Subcutaneous abdominal adipose tissue (tissue), 5 donors: ENCODE measurements around the gene DAGLB.
"Not testable (repeated sequence)": the region's sequence is repeated elsewhere in the genome, so short reads cannot be mapped to it uniquely, and the experiment has no call there.

ENCODE experiments used
- H3K27ac ChIP-seq: one replicate; pipeline ENCODE4 v1.7.0; 2013; ENCODE audit warnings: low read depth, mild to moderate bottlenecking, inconsistent platforms, low read length, moderate library complexity
- H3K27me3 ChIP-seq, 5 donors: one replicate each; pipeline ENCODE4 v1.7.0; 2013; ENCODE audit warnings: low read length in 5 of 5, inconsistent platforms in 1 of 5; ENCODE audit not compliant: control insufficient read depth in 5 of 5, insufficient read depth in 4 of 5
- H3K36me3 ChIP-seq, 5 donors: one replicate each; pipeline ENCODE4 v1.7.0; 2013; ENCODE audit warnings: low read length in 5 of 5; ENCODE audit not compliant: control insufficient read depth in 5 of 5, insufficient read depth in 5 of 5
- H3K4me1 ChIP-seq, 5 donors: one replicate each; pipeline ENCODE4 v1.7.0; 2013; ENCODE audit warnings: low read length in 5 of 5, mild to moderate bottlenecking in 3 of 5, moderate library complexity in 1 of 5; ENCODE audit not compliant: control insufficient read depth in 5 of 5, insufficient read depth in 5 of 5
- H3K4me3 ChIP-seq, 5 donors: one replicate each; pipeline ENCODE4 v1.7.0; 2013; ENCODE audit warnings: low read length in 5 of 5, low read depth in 1 of 5
- H3K9ac ChIP-seq, 5 donors: one replicate each; pipeline ENCODE4 v1.7.0; 2013; ENCODE audit warnings: low read length in 5 of 5, mild to moderate bottlenecking in 4 of 5, moderate library complexity in 3 of 5
- H3K9me3 ChIP-seq, 5 donors: one replicate each; pipeline ENCODE4 v1.7.0; 2013; ENCODE audit warnings: low read length in 5 of 5; ENCODE audit not compliant: control insufficient read depth in 5 of 5
- donor health status: healthy.
- donor health status: healthy.
- donor health status: healthy.
- donor health status: healthy.
- donor health status: healthy.

The DAGLB gene

DNA sequence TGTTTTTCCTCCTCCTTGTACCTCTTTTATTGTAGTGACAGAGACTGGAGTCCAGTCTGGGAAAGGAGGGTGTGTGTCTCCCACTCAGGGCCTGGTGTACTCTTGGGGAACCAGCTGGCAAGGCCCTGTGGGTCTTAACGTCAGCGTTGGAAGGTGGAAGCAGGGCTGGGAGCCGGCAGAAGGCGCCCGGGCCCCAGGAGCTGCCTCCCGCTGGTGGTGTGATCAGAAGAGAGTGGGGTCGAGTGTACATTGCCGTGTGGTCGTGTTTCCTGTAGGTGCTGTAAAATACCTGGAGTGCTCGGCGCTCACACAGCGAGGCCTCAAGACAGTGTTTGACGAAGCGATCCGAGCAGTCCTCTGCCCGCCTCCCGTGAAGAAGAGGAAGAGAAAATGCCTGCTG lies 45.7 kb downstream of the DAGLB start:
- Histone ChIP-seq H3K27me3 (no peaks in the 10 kb centered on the region), H3K27ac (no peak overlapping the region), H3K4me3 (no peak overlapping the region), H3K9ac (no peak overlapping the region), H3K9me3 (no peaks in the 10 kb centered on the region), H3K4me1 (peaks cover 4 to 26% (median 18%) of the 10 kb centered on the region in 5 donors), H3K36me3 (peaks cover 14 to 63% (median 56%) of the 10 kb centered on the region in 5 donors)

DNA sequence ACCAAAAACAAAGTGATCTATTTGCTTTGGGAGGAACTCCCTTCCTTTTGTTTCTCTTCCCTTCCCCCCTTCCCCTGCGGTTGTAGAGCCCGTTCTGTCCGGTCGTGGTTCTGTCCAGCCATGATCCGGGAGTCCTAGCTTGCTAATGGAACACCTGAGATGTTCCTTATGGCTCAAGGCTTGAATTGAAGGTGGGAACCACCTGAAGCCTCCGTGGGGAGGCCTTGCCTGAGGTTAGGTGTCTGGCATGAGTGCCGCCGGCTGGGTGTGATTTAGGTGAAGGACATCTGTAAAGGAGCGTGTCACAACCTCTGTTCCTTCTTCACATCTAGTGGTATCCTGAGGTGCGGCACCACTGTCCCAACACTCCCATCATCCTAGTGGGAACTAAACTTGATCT lies 46.2 kb downstream of the DAGLB start:
- Histone ChIP-seq H3K4me3 (no peak overlapping the region), H3K9me3 (no peaks in the 10 kb centered on the region), H3K27me3 (no peaks in the 10 kb centered on the region), H3K36me3 (peaks cover 14 to 58% (median 51%) of the 10 kb centered on the region in 5 donors), H3K4me1 (peaks cover 4 to 27% (median 18%) of the 10 kb centered on the region in 5 donors), H3K27ac (no peak overlapping the region), H3K9ac (no peak overlapping the region)

DNA sequence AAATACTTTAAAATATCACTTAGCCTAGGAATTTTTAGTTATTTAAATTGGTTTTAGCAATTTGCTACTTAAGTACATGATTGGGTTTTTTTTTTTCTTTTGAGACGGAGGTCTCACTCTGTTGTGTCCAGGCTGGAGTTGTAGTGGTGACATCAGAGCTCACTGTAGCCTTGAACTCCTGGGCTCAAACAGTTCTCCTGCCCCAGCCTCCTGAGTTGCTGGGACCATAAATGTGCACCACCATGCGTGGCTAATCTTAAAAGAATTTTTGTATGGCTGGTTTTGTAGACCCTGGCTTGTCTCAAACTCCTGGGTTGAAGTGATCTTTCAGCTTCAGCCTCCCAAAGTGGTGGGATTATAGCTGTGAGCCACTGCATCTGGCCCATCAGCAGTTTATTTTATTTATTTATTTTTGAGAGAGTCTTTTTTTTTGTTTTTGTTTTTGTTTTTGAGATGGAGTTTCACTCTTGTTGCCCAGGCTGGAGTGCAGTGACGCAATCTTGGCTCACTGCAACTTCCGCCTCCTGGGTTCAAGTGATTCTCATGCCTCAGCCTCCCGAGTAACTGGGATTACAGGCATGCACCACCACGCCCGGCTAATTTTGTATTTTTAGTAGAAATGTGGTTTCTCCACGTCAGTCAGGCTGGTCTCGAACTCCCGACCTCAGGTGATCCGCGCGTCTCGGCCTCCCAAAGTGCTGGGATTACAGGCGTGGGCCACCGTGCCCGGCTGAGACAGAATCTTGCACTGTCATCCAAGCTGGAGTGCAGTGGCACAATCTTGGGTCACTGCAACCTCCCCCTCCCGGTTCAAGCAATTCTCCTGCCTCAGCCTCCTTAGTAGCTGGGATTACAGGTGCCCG lies 47.3 kb downstream of the DAGLB start:
- H3K27ac ChIP-seq, H3K9ac ChIP-seq, H3K27me3 ChIP-seq, H3K9me3 ChIP-seq, H3K4me3 ChIP-seq: not testable (repeated sequence)
- Histone ChIP-seq H3K4me1 (peaks cover 8 to 38% (median 27%) of the 10 kb centered on the region in 5 donors), H3K36me3 (peaks cover 8 to 47% (median 42%) of the 10 kb centered on the region in 5 donors)

DNA sequence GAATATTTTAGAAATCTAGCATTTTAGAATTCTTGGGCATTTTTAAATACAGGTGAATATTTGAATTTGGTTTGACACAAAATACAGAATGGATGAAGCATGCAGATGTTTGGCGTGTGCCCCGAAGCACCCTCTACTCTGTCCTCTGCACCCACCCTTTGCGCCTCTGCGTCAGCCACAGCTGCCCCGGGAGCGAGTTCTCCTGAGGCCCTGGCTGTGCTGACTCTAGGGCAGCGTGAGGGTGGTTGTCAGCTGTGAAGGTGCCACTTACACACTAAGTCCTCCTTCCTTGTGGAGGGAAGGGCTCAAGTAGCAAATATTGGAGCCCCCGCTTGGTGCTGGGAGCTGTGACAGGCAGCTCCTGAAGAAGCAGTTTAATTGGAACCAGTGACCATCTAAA lies 48.4 kb downstream of the DAGLB start:
- H3K9me3 ChIP-seq: no peaks in the 10 kb centered on the region
- peak overlapping the region; percentile 37 for H3K27ac ChIP-seq
- no peak overlapping the region for H3K4me3 ChIP-seq
- no peak overlapping the region for H3K9ac ChIP-seq
- peaks cover 8 to 45% (median 33%) of the 10 kb centered on the region in 5 donors for H3K4me1 ChIP-seq
- no peaks in the 10 kb centered on the region for H3K27me3 ChIP-seq
- H3K36me3 ChIP-seq: peaks cover 8 to 39% (median 35%) of the 10 kb centered on the region in 5 donors

DNA sequence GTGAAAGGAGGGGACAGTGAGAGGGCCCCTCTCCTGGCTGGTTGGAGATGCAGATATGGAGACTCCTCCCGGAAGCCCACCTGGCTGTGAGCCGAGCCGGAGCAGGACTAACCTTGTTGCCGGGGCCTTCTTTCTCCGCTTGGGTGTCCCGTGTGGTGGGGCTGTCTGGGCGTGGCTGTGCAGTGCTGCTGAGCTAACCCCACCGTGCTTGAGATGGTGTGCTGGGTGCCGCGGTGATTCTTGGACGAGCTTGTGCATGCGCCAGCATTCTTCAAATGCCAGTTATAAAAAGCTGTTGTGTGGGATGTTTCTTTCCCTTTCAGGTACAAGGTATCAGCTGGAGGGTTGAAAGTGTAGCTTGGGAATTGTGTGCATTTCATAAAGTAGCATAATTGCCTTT lies 48.8 kb downstream of the DAGLB start:
- Histone ChIP-seq H3K9ac (no peak overlapping the region), H3K36me3 (peaks cover 8 to 39% (median 34%) of the 10 kb centered on the region in 5 donors), H3K27me3 (no peaks in the 10 kb centered on the region), H3K4me3 (no peak overlapping the region), H3K27ac (peak overlapping the region; percentile 37), H3K4me1 (peaks cover 9 to 49% (median 35%) of the 10 kb centered on the region in 5 donors), H3K9me3 (no peaks in the 10 kb centered on the region)

DNA sequence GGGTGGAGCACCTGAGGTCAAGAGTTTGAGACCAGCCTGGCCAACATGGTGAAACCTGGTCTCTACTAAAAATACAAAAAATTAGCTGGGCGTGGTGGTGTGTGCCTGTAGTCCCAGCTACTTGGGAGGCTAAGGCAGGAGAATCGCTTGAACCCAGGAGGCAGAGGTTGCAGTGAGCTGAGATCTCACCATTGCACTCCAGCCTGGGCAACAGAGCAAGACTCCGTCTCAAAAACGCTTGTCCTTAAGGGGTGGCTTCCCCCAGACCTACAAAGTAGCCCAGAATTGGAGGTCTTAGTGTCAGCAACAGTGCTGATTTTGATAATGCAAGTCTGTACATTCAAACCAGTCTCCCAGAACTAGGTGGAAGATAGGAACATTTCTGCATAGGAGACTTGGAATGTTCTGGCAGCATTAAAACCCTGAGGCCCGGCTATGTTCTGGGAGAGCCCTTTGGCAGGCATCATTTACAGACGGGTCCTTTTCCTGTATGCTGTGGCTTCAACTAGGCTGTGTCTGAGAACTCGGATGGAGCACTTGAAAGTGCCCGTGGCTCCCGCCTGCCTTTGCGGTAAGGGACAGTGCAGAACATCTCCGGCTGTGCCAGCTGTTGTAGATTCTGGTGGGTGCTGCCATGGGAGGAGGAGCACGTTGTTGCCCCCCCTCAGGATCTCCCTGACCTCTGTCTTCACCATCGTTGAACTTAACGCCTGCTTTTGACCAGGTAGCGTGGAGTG lies 49.8 kb downstream of the DAGLB start:
- Histone ChIP-seq H3K27ac (peak overlapping the region; percentile 11), H3K36me3 (peaks cover 4 to 31% (median 25%) of the 10 kb centered on the region in 5 donors), H3K4me1 (peaks cover 13 to 60% (median 45%) of the 10 kb centered on the region in 5 donors)
- H3K9me3 ChIP-seq, H3K4me3 ChIP-seq, H3K27me3 ChIP-seq, H3K9ac ChIP-seq: not testable (repeated sequence)

DNA sequence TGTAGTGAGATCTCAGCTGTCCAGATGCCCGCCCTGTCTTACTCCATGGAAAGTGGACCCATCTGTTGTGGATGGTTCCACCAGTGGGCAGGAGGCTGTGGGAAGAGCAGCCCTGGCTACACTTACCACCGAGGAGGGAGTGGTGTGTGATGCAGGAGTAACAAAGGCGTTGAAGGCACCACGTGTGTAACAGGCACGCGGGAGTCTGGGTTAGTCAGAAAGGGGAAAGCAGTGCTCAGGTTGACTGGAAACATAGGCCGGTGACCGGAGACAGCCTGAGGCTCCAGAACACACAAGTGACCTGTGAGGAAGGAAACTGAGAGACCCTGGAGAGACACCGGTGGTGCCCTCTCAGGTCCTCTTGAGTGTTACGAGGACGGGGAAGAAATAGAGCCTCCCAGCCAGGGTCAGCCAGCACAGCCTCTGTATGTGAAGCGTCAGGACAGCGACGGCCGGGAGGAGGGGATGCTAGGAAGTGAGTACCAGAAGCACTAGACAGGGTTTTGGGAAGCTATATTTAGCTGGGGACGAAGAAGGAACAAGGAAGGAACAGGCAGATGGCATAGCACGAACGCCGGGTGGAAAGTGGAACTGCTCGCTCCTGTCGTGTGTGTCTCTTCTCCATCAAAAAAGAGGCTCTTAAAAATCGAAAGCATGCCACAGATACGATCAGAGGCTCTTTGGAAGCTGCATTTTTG lies 51.7 kb downstream of the DAGLB start:
- peak overlapping the region in 2 of 5 donors; percentile 32 to 39 for H3K4me3 ChIP-seq
- H3K27ac ChIP-seq: peak overlapping the region; percentile 67
- peaks cover 6 to 34% (median 24%) of the 10 kb centered on the region in 5 donors for H3K36me3 ChIP-seq
- no peaks in the 10 kb centered on the region for H3K9me3 ChIP-seq
- H3K4me1 ChIP-seq: peaks cover 16 to 68% (median 50%) of the 10 kb centered on the region in 5 donors
- peak overlapping the region in 4 of 5 donors; percentile 0 to 60 (median 25) for H3K9ac ChIP-seq
- H3K27me3 ChIP-seq: no peaks in the 10 kb centered on the region

DNA sequence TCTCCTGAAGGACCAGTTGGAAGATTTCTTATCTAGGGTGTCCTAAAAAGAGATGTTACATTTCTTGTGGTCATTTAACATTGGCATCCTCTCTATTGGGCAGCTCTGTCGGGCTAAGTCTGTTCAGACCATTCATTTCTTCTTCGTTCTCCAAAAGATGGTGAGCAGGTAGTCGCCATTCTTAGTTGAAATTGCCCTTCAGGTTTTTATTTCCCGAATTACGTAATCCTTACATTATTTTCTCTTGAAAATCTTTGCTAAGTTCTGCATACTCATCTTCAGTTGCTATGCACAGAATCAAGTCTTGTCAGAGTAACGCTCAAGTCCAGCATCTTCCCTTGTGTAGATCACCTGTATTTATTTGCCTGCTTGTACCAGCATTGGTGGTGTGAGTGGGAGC lies 53.6 kb downstream of the DAGLB start:
- H3K9me3 ChIP-seq: no peaks in the 10 kb centered on the region
- H3K9ac ChIP-seq: peak overlapping the region in 3 of 5 donors; percentile 42 to 57 (median 50)
- peaks cover 12 to 58% (median 44%) of the 10 kb centered on the region in 5 donors for H3K4me1 ChIP-seq
- no peak overlapping the region for H3K4me3 ChIP-seq
- H3K27ac ChIP-seq: peak overlapping the region; percentile 95
- peaks cover 6 to 31% (median 23%) of the 10 kb centered on the region in 5 donors for H3K36me3 ChIP-seq
- no peaks in the 10 kb centered on the region for H3K27me3 ChIP-seq

DNA sequence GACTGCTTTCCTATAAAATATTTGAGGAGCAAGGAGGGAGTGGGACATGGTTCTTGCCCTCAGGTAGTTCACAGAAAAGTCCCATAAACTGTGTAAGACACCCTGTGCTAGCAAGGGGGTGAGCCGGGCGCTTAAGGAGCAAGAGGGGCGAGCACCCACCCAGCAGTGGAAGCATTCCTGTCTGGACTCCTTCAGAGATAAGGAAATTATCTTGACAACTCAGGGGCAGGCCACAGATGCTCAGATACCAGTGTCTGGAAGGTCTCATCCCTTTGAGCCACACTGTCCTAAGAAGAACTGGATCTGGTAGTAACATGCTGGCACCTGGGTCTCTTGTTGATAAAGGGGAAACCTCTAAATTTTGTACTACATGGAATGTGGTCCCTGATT lies 54.1 kb downstream of the DAGLB start:
- Histone ChIP-seq H3K36me3 (peaks cover 6 to 35% (median 24%) of the 10 kb centered on the region in 5 donors), H3K27me3 (no peaks in the 10 kb centered on the region), H3K9ac (peak overlapping the region; percentile 42 to 66 (median 52)), H3K4me1 (peaks cover 12 to 54% (median 39%) of the 10 kb centered on the region in 5 donors), H3K27ac (peak overlapping the region; percentile 95), H3K4me3 (peak overlapping the region in 1 of 5 donors; percentile 2), H3K9me3 (no peaks in the 10 kb centered on the region)
